ENCODE data around the gene MRPL23.

DNA sequence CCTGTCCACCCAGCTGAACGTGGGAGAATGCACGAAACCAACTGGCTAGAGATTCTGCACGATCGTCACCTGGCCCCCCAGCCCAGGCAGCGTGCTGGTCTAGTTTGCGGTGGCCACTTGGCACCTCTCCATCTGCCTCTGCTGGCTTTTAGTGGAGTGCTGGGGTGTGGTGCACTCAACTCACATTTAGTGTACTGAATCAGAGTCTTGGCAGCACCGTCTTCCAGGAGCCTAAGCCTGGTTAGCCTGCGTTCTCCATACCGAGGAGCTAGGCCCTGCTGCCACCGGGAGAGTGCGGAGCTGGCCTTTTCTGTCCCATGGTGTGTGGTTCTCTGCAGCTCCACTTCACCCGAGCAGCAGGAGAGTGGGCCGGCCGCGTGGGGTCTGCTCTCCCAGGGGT, 2.8 kb downstream of the MRPL23 start:
- TF ChIP-seq EZH2 (IDR thresholded peaks at IDR 0.05; ENCODE audit: low read length): no peak
- TF ChIP-seq, protein P1, sequence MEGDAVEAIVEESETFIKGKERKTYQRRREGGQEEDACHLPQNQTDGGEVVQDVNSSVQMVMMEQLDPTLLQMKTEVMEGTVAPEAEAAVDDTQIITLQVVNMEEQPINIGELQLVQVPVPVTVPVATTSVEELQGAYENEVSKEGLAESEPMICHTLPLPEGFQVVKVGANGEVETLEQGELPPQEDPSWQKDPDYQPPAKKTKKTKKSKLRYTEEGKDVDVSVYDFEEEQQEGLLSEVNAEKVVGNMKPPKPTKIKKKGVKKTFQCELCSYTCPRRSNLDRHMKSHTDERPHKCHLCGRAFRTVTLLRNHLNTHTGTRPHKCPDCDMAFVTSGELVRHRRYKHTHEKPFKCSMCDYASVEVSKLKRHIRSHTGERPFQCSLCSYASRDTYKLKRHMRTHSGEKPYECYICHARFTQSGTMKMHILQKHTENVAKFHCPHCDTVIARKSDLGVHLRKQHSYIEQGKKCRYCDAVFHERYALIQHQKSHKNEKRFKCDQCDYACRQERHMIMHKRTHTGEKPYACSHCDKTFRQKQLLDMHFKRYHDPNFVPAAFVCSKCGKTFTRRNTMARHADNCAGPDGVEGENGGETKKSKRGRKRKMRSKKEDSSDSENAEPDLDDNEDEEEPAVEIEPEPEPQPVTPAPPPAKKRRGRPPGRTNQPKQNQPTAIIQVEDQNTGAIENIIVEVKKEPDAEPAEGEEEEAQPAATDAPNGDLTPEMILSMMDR (optimal IDR thresholded peaks at IDR 0.05 in 1 of 3, IDR thresholded peaks at IDR 0.05 in 1 of 3, conservative IDR thresholded peaks at IDR 0.05 in 1 of 3; ENCODE audit: extremely low read depth in 1 of 3, insufficient read depth in 2 of 3, low read length in 3 of 3): no peak

Data from keratinocyte (primary cell).